ENCODE results near the gene CAMKK1.
"Not testable (repeated sequence)": the region's sequence is repeated elsewhere in the genome, so short reads cannot be mapped to it uniquely, and the experiment has no call there.

Gene CAMKK1

DNA sequence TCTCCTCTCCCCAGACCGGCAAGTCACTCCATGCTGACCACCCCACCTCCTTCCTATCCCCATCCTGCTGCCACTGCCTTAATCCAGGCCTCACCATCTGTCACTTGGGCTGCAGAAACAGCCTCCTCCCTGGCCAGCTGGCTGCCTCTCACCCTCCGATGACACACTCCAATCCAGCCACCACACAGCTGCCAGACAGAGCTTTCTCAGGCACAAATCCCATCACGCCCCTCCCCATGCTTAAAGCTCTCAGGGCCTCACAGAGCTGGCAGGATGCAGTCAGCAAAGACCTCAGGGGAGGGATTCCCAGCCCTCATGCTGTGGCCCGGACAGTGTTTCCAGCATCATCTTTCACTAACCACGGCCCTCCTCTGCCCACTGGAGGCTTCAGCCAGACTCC lies 13.7 kb downstream of the CAMKK1 start:
- DNase-seq (ENCODE audit: low spot score): no peak

DNA sequence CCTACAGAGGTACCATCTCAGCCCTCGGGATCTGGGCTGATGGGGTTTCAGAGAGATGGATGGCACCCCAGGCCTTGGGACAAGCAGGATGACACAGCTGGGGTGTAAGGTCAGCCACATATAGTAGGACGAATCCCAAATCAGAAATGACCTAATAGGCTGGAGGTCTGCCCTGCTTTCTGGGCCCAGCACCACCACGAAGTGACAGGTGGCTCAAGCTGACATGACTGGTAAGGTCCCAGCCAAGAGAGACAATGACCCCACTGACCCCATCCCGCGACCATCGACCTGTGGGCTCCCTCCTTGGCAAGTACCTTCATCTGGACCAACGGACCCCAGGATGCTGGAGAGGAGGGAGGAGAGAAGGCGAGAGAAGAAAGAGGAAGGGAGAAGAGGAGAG lies 15.6 kb downstream of the CAMKK1 start:
- DNase-seq (ENCODE audit: low spot score): no peak

DNA sequence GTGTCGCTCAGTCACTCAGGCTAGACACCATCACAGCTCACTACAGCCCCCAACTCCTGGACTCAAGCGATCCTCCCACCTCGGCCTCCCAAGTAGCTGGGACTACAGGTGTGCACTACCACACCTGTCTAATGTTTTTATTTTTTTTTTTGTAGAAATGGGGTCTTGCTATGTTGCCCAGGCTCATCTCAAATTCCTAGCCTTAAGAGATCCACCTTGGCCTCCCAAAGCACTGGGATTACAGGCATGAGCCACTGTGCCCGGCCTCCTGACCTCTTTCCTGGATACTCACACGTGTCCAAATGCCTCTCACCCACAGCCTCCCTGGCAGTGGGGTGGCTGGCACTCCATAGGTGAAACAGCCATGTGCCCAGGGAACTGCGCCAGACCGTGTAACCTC lies 17.5 kb downstream of the CAMKK1 start:
- DNase-seq (ENCODE audit: low spot score): no peak

DNA sequence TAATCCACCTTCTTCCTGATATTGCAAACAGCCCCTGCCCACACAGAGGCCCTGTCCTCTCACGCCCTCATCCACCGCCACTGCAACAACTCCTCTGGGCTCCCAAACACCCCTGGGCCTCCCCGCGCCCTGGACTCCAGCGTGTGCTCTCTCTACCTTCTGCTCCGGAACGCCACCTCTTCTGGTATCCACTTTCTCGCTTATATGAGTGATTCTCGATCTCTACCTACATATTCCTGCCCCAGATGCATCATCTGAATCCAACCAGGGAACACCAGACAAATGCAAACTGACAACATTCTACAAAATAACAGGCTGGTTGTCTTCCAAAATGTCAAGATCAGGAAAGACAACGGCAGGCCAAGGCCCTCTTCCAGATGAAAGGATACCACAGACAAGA lies 19.0 kb downstream of the CAMKK1 start:
- DNase-seq (ENCODE audit: low spot score): no peak

DNA sequence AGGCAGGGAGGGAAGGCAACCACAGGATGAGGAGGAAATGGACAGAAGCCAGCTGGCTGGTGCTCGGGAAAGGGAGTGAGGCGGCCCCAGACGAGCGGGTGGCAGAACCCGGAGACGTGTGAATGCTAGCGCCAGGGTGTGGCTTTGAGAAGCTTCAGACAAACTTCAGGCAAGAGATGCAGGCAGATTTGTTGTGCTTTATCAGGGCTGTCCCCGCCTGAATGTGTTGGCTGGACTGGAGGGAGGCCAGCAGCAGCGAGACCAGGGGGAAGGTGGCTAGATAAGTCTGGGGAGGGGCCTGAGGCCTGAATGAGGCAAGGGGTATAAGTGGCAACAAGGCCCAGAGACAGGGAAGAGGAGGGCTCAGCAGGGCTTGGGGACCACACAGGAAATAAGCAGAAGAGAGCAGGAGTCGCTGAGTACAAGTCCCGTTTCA lies 22.0 kb downstream of the CAMKK1 start:
- DNase-seq (ENCODE audit: low spot score): no peak

DNA sequence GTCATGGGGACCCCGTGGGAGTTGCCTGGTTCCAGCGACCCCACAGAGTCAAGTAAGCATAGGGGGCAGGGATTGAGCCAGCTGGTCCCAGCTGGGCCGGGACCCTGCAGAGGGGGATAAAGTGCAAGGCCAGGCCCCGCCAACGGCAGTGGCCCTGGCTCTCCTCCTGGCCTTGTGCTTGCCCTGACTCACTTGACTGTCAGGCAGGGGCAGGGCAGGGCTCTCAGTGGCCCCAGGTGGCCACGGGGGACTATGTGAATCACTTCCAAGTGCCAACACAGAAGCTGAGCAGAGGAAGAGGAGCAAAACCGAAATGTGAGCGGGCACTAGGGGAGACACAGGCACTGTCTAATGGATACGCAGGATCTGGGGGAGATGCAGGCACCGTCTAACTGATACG lies 25.2 kb downstream of the CAMKK1 start:
- no peak for DNase-seq (ENCODE audit: low spot score)

DNA sequence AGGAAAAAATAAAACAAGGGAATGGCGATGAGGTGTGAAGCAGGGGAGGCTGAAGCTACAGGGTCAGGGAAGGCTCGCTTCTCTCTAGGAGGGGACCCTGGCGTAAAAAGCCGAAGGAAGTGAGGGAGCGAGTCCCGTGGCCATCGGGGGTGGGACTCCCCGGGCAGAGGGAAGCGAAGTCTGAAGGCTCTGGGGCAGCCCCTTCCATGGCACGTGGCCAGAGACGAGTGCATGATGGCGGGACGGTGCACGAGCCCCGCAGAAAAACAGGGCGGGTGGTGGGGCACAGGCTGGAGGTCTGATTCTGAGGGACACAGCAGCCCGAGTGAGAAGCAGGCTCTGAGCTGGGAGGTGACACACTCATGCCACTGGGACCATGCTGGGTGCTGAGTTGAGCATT lies 25.7 kb downstream of the CAMKK1 start:
- no peak for DNase-seq (ENCODE audit: low spot score)

DNA sequence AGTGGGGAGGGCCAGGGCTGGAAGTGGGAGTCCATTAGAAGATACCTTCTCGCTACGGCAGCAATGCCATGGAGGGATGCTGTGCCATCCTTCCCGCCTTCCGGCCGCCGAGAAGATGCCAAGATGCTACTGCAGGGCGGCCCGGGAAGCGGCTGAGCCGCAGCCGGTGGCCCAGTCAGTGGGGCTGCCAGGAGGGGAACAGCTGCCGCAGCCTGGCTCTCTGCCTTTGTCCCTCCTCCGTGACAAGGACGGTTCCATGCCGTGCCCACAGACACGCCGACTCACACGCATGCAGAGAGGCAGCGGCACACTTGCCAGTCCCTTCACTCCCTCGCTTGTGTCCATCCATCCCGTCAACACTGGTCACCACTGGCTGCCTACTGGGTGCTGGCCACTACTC lies 26.6 kb downstream of the CAMKK1 start:
- DNase-seq (ENCODE audit: low spot score): no peak

DNA sequence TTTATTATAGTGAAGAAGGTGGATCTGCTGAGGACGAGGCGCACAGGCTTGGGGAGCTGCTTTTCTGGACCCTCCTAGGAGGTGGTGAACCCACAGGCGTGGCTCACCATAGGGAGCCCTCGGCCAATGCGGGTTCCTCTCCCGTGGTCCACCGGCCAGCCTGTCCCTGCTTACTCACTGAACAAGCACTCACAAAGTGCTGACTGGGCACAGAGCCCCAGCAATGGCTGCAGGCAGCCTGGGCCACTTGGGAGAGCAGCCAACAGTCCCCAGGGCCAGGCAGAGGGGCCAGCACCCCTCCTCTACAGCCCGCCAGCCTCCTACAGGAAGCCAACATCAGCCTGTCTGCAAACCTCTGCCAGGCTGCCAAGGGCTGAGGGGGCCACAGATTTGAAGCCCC lies 27.7 kb downstream of the CAMKK1 start:
- DNase-seq (ENCODE audit: low spot score): no peak

DNA sequence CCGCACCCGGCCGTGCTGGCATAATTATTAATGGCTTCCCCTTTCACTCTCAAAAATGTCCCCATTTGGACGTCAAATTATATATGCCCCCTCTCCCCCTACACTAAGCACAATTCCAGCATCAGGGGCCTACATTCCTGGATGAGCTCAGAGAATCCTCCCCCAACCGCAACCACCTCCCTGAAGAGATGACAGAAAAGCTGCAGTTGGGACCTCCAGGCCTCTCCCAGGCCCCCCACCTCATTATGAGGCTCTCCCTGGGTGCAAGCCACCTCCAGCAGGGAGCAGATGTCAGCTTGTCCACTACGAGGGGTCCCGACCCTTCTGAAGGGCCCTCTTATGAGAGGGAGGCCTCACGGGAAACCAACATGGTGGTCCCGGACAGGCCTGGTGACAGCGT lies 28.3 kb downstream of the CAMKK1 start:
- no peak for DNase-seq (ENCODE audit: low spot score)

DNA sequence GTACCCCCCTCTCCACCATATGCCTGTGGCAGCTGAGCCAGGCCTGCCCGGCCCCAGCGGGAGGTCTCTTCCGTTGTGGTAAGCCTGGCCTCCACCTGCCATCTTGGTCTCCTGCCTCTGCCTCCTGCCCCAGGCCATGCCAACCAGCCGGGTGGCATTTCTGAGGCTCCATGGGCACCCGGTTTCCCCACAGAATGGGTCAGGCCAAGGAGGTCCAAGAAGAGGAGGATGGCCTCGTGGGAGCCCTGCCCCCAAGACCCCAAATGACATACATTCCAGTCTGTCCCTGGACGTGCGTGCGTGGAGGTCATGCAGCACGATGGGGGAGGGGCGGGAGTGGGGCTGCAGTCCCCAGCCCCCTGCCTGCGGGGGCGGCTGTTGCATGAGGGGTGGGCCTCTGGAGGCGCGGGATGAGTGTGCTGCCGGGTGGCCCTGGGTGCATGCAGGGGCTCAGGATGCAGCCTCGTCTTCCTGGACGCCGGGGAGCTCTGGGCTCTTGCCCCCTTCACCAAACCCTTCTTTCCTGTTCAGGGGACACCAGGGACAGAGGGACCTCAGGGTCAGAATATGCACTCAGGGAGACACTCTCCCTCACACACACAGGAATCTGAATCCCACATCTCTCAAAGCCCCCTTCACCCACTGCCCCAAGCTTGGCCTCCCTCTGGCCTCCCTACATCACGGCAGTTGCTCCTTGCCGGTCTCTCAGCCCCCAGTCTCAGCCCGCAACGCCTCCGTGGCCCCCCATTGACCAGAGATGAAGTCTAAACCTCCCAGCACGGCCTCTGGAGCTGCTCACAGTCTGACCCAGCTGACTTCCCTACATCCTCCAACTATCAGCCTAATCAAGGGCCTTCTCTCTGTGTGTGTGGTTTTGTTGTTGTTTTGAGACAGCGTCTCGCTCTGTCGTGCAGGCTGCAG lies 30.8 kb downstream of the CAMKK1 start:
- DNase-seq (ENCODE audit: low spot score): no peak

DNA sequence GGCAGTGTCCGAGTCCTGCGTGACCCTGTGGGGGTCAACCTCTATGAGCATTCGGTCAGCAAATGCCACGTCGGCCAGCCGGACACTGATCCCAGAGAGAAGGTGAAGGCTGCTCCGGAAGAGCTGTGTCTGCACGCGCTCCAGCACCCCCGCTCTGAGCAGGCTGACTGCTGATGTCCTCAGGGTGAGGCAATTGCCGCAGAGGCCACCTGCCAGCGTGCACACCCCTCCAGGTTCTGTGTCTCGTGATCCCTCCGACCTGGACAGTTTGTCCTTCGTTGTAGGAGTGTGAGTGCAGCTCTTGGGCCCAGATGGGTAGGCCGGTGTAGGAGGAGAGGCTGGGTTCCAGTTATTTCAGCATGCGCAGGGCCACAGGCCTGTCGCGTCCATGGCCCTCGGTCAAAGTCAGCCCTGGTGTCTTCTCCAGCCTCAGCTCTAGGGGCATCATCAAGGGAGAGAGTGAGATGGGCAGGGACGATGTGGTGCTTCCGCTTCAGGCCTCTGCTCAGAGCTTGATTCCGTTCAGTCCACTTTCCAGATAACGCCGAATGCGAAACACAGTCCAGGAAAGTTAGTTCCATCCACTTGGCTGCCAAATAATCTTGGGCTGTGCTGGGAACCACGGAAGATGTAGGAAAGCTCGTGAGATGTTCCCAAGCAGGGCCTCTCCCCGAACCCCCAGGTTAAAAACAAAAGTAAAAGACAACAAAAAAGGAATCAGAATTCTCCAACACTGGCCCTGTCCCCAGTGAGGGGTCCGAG lies 31.7 kb downstream of the CAMKK1 start:
- DNase-seq (ENCODE audit: low spot score): no peak

DNA sequence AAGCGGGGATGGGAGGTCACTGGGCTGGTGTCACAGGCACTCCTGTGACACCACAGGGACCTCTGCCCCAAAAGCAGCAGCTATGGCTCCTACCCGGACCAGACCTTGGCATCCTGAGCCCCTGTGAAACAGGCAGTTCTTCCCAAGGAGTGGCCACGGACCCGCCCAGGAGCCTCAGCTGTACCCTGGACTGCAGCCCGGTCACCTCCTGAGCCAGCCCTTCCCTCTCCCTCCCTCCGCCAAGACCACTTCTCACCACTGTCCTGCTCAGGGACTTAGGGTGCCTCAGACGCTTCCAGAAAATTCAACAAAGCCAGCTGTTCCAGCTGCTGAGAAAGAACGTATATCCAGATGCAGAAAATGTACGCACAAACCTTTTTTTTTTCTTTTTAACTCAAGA lies 32.9 kb downstream of the CAMKK1 start:
- no peak for DNase-seq (ENCODE audit: low spot score)

DNA sequence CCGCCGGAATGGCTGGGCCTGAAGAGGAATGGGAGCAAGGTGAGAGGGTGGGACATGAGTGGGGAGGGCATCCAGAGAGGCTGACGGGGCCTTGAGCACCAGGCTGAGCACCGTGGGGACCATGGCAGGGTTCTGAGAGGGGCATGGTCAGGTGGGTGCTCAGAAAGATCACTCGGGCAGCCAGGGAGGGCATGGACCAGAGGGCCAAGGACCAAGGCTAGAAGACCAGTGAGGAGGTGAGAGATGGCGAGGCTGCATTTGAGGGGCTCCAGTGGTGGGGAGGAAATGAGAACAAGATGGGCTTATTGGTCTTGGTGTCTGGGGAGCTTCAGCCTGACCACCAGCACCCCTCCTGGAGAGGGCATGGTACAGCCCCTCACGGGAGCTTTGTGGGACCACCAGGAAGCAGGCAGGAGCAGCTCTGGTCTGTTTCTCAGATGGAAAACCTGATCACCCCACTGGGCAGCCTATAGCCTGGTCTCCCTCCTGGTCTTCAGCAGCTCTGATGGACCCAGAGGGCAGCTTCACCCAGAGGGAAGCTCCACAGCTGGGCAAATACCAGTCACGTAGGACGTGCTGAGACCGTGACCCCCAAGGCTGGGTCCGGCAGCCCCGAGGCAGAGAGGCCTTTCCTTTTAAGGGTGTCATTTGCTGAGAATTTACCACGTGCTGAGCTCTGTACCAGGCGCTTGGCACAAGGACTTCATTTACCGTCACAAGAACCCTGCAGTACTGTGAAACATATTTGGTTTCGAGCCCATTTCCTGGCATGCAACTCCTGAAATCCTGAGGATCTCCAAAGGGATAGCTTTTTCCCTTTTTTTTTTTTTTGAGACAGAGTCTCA lies 35.4 kb downstream of the CAMKK1 start:
- DNase-seq (ENCODE audit: low spot score): no peak

DNA sequence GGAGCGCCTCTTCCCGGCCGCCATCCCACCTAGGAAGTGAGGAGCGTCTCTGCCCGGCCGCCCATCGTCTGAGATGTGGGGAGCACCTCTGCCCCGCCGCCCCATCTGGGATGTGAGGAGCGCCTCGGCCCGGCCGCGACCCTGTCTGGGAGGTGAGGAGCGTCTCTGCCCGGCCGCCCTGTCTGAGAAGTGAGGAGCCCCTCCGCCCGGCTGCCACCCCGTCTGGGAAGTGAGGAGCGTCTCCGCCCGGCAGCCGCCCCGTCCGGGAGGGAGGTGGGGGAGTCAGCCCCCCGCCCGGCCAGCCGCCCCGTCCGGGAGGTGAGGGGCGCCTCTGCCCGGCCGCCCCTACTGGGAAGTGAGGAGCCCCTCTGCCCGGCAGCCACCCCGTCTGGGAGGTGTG lies 38.6 kb downstream of the CAMKK1 start:
- not testable (repeated sequence) for DNase-seq (ENCODE audit: low spot score)

DNA sequence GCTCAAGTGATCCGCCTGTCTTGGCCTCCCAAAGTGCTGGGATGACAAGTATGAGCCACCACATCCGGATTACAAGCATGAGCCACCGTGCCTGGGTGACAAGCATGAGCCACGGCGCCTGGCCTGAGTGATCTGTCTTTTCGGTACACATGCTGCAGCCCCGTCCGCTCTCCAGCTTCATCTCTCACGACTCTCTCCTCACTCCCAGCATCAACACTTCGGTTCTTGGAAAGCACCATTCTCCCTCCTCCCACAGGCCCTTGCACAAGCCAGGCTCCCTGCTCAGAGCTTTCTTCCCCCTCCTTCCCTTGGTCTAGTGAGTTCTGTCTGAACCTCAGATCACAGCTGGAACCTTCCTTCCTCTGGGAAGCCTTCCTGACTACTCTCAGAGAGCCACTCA lies 40.3 kb downstream of the CAMKK1 start:
- DNase-seq (ENCODE audit: low spot score): no peak

DNA sequence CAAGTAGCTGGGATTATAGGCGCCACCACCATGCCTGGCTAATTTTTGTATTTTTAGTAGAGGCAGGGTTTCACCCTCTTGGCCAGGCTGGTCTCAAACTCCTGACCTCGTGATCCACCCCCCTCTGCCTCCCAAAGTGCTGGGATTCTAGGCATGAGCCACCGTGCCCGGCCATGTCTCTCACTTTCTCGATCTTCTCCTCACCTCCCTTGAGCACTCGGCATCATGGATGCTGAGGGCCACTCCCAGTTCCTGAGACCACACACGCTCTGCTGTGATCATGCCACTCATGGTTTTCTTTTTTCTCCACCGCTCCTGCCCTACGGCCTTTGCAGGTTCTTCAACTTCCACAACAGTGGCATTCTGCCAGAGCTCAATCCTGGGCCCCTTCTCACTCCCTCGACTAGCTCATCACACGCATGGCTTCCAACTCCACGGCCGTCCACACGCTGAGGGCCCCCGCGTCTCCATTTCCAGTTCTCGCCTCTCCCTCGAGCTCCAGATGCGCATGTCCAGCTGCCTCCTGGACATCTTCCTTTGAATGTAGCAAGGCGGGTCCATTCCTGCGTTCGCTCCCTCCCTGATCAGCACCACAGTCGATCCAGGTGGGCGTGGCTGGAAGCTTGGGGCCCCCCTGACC lies 41.3 kb downstream of the CAMKK1 start:
- no peak for DNase-seq (ENCODE audit: low spot score)

DNA sequence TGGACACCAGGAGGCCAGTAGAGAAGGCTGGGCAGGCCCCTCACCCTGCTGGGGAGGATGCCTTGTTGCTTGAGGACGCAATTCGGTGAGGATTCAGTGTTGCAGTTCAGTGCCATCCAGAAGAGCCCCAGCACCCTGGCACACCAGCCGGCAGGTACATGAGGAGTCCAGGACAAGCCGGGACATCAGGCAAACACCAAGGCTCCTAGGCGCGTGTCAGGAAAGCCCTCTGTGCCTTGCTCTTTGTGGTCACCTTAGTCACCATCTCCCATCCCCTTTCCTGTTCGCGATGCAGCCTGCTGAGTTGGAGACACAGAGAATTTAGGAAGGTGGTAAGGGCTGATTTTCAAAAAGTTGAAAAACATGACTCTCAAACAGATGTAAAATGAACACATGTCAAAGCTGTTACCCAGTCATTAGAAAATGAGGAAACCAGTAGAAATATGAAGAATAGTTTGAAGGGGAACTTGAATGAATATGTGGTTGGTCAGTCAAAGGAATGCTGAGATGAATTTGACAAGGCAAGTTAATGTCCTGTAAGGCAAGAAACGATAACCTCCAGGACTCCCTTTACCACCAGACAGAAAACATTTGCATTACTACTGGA lies 44.5 kb downstream of the CAMKK1 start:
- no peak for DNase-seq (ENCODE audit: low spot score)

DNA sequence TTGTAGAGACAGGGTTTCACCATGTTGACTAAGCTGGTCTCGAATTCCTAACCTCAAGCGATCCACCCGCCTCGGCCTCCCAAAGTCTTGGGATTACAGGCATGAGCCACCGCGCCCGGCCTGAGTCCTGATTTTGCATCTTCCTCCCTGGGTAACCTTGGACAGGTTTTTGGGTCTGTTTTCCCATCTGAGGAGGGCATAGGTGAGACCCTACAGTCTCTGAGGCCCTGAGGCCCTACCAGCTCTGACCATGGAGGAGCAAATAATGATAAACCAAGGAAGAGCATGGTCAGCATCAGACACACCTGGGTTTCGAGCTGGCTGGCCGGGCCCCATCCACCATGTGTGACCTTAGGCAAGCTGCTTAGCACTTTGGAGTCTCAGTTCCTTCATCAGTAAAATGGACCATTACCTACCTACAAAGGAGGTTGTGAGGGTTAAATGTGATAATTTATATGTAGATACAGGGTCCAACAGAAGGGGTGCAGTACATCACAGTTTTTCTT lies 45.6 kb downstream of the CAMKK1 start:
- no peak for DNase-seq (ENCODE audit: low spot score)

DNA sequence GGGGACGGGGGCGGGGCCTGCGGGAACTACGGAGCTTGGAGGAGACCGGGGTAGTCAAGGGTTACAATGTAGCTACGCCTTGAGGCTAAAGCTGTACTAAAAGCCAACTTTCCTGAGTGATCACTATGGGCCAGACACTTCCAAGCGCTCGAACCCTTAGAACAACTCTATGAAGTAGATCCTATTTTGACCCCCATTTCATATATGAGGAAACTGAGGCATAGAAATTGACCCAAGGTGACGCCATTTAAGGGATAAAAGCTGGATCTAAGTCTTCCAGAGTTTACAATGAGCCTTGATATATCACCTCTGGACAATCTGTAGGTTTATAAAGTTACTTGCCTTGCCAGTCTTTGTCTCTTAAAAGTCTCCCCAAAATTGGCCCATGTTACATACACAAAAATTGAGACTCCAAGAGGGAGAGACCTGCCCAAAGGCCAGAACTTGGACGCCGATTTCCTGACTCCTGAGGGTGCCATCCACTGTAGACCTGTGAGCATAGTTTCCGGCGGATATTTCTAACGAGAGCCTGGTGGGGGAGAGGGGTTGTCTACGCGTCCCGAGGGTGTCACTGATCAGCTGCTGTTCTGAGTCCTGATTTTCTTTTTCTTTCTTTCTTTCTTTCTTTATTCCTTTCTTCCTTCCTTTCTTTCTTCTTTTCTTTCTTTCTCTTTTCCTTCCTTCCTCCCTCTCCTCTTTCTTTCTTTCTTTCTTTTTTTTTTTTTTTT lies 46.3 kb downstream of the CAMKK1 start:
- no peak for DNase-seq (ENCODE audit: low spot score)
